Esophagus squamous epithelium (tissue), 4 donors: ENCODE results near the gene RGCC.

ENCODE experiments used
- POLR2A ChIP-seq, 4 donors: fragments of 450-650 bp; IDR thresholded peaks; one replicate each; pipeline ENCODE4 v1.6.1; 2017; ENCODE audit warnings: antibody characterized with exemption in 4 of 4, mild to moderate bottlenecking in 4 of 4, moderate library complexity in 3 of 4
- TF ChIP-seq, protein P1 (sequence below), 6 experiments: fragments of 450-650 bp in 4 of 6; fragments of 200-600 bp in 2 of 6; sonication (generic) in 2 of 6; IDR thresholded peaks; one replicate each; pipeline ENCODE4 v1.5.1; 2016 to 2019; ENCODE audit warnings: antibody characterized with exemption in 6 of 6, mild to moderate bottlenecking in 4 of 6, moderate library complexity in 4 of 6

DNA sequence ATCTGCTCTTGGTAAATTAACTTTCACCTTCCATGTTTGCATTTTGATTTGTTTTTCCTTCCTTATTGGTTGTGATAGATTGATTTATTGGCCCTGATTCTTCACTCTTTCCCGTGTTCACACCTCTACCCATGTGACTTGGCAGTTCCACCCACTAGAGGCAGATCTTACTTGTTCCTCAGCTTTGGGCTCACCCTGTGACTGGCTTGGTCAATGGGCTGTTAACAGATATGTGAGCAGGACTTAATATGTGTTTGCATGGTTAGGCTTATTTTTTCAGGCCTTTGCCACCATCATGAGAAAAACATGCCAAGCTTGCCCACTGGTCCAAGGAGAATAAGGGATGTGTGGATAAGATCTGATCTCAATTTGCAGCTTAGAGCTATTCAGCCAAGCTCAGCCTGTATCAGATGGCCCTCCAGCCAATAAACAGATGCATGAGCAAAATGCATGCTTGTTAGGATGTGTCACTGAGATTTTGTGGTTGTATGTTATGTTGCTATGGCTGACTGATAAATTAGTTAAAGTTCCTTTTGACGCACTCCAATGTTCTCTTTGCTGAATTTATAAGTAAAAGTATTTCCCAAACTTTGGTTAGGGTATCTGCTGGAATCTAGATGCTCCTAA is 48.0 kb downstream of the RGCC start:
- TF ChIP-seq, protein P1, sequence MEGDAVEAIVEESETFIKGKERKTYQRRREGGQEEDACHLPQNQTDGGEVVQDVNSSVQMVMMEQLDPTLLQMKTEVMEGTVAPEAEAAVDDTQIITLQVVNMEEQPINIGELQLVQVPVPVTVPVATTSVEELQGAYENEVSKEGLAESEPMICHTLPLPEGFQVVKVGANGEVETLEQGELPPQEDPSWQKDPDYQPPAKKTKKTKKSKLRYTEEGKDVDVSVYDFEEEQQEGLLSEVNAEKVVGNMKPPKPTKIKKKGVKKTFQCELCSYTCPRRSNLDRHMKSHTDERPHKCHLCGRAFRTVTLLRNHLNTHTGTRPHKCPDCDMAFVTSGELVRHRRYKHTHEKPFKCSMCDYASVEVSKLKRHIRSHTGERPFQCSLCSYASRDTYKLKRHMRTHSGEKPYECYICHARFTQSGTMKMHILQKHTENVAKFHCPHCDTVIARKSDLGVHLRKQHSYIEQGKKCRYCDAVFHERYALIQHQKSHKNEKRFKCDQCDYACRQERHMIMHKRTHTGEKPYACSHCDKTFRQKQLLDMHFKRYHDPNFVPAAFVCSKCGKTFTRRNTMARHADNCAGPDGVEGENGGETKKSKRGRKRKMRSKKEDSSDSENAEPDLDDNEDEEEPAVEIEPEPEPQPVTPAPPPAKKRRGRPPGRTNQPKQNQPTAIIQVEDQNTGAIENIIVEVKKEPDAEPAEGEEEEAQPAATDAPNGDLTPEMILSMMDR (IDR thresholded peaks at IDR 0.05): no peak
- TF ChIP-seq POLR2A (IDR thresholded peaks at IDR 0.05): no peak
